OCI-LY3 (cell line): ENCODE data around the gene DUXA.

Experiments used
- H2AFZ ChIP-seq: fragments of 200-600, 300-600 bp; shearing (Covaris generic); 2 replicates; pipeline ENCODE4 v1.6.0; 2014; ENCODE audit warnings: antibody characterized with exemption, low read depth, low read length
- H3K27ac ChIP-seq: fragments of 200-600, 300-600 bp; sonication (generic); 2 replicates; pipeline ENCODE4 v1.5.1; 2014; ENCODE audit warnings: mild to moderate bottlenecking, low read length, moderate library complexity, mixed read lengths
- H3K27me3 ChIP-seq: fragments of 200-600, 300-600 bp; sonication (generic); 2 replicates; pipeline ENCODE4 v1.6.1; 2014; ENCODE audit warnings: low read depth, low read length, mixed read lengths
- H3K36me3 ChIP-seq: fragments of 200-600, 300-600 bp; sonication (generic); replicated peaks from 2 replicates; pipeline ENCODE3; 2014; ENCODE audit warnings: low read depth, low read length, mixed read lengths
- H3K4me1 ChIP-seq: fragments of 300-600, 200-600 bp; sonication (generic); 2 replicates; pipeline ENCODE4 v1.6.1; 2014; ENCODE audit warnings: low read length, mixed read lengths
- H3K4me2 ChIP-seq: fragments of 200-600, 300-600 bp; sonication (generic); 2 replicates; pipeline ENCODE4 v1.6.1; 2014; ENCODE audit warnings: low read length, mixed read lengths
- H3K4me3 ChIP-seq: fragments of 300-600, 200-600 bp; sonication (generic); 2 replicates; pipeline ENCODE4 v1.5.1; 2014; ENCODE audit warnings: antibody characterized with exemption, mild to moderate bottlenecking, low read length, moderate library complexity
- H3K79me2 ChIP-seq: fragments of 300-600, 200-600 bp; shearing (Covaris generic); 2 replicates; pipeline ENCODE4 v1.6.1; 2014; ENCODE audit warnings: mild to moderate bottlenecking, low read length, mixed read lengths
- H3K9ac ChIP-seq: fragments of 300-600, 200-600 bp; shearing (Covaris generic); 2 replicates; pipeline ENCODE4 v1.6.0; 2014; ENCODE audit warnings: mild to moderate bottlenecking, low read length, moderate library complexity
- H3K9me3 ChIP-seq: fragments of 200-600, 300-600 bp; shearing (Covaris generic); 2 replicates; pipeline ENCODE4 v1.6.1; 2014; ENCODE audit warnings: low read length, mixed read lengths; ENCODE audit not compliant: insufficient read depth
- H4K20me1 ChIP-seq: fragments of 200-600, 300-600 bp; sonication (generic); 2 replicates; pipeline ENCODE4 v1.6.1; 2016; ENCODE audit warnings: low read length, mixed read lengths; ENCODE audit not compliant: insufficient read depth
- CTCF ChIP-seq: fragments of 200-600, 300-600 bp; sonication (generic); IDR thresholded peaks from 2 replicates; pipeline ENCODE4 v1.5.1; 2014; ENCODE audit warnings: antibody characterized with exemption, low read length, low read depth
- EZH2phosphoT487 ChIP-seq: fragments of 200-600 bp; shearing (Covaris generic); IDR thresholded peaks from 2 replicates; pipeline ENCODE4 v1.6.1; 2018; ENCODE audit warnings: antibody characterized with exemption, mixed run types, low read depth

DUXA gene

GRCh38 chr19:57111329-57111644, 56.0 kb downstream of the DUXA start:
- Histone ChIP-seq H2AFZ (no peak overlapping the region), H3K9ac (no peak overlapping the region), H3K9me3 (peaks cover 19% of the 10 kb centered on the region), H3K4me1 (no peaks in the 10 kb centered on the region), H3K4me3 (no peak overlapping the region), H3K36me3 (no peaks in the 10 kb centered on the region), H3K27me3 (no peaks in the 10 kb centered on the region), H3K4me2 (no peak overlapping the region), H3K27ac (no peak overlapping the region), H3K79me2 (no peaks in the 10 kb centered on the region), H4K20me1 (no peaks in the 10 kb centered on the region)
- TF ChIP-seq EZH2phosphoT487, result no peak
- TF ChIP-seq CTCF, result no peak

GRCh38 chr19:57110592-57111328, 56.5 kb downstream of the DUXA start:
- Histone ChIP-seq H3K9me3 (peaks cover 19% of the 10 kb centered on the region), H3K4me1 (no peaks in the 10 kb centered on the region), H4K20me1 (no peaks in the 10 kb centered on the region), H3K4me3 (no peak overlapping the region), H3K27me3 (no peaks in the 10 kb centered on the region), H3K27ac (no peak overlapping the region), H3K4me2 (no peak overlapping the region), H3K79me2 (no peaks in the 10 kb centered on the region), H2AFZ (no peak overlapping the region), H3K36me3 (no peaks in the 10 kb centered on the region), H3K9ac (no peak overlapping the region)
- TF ChIP-seq CTCF (no peak), EZH2phosphoT487 (no peak)

GRCh38 chr19:57106722-57107235, 60.5 kb downstream of the DUXA start:
- no peaks in the 10 kb centered on the region for H3K27me3 ChIP-seq
- peaks cover 12% of the 10 kb centered on the region for H3K9me3 ChIP-seq
- no peaks in the 10 kb centered on the region for H4K20me1 ChIP-seq
- TF ChIP-seq EZH2phosphoT487 (no peak), CTCF (no peak)
- no peaks in the 10 kb centered on the region for H3K36me3 ChIP-seq
- no peak overlapping the region for H2AFZ ChIP-seq
- no peak overlapping the region for H3K4me2 ChIP-seq
- no peak overlapping the region for H3K27ac ChIP-seq
- H3K4me3 ChIP-seq, result no peak overlapping the region
- no peak overlapping the region for H3K9ac ChIP-seq
- H3K79me2 ChIP-seq, result no peaks in the 10 kb centered on the region
- H3K4me1 ChIP-seq, result no peaks in the 10 kb centered on the region

GRCh38 chr19:57105976-57106721, 61.1 kb downstream of the DUXA start:
- no peaks in the 10 kb centered on the region for H4K20me1 ChIP-seq
- no peak overlapping the region for H3K4me3 ChIP-seq
- H2AFZ ChIP-seq, result no peak overlapping the region
- H3K4me1 ChIP-seq, result no peaks in the 10 kb centered on the region
- H3K9me3 ChIP-seq, result peaks cover 5% of the 10 kb centered on the region; the same call in 1 of the 2 replicates
- H3K79me2 ChIP-seq, result no peaks in the 10 kb centered on the region
- H3K4me2 ChIP-seq, result no peak overlapping the region
- no peaks in the 10 kb centered on the region for H3K27me3 ChIP-seq
- no peak overlapping the region for H3K9ac ChIP-seq
- no peak overlapping the region for H3K27ac ChIP-seq
- no peaks in the 10 kb centered on the region for H3K36me3 ChIP-seq
- TF ChIP-seq CTCF (no peak), EZH2phosphoT487 (no peak)
